ENCODE measurements around the gene KLF2. TPM values are rescaled to one million over a fixed set of nuclear protein-coding genes. Genes with fewer than 3 reads are reported as not detected.

KLF2 gene
- total and polyA plus RNA-seq, 10 of the 15 experiments (the other 5 are each of a cell fraction or from before 2014, with no cell fraction given), result 0.16 to 13.7 (median 1.0) TPM

DNA sequence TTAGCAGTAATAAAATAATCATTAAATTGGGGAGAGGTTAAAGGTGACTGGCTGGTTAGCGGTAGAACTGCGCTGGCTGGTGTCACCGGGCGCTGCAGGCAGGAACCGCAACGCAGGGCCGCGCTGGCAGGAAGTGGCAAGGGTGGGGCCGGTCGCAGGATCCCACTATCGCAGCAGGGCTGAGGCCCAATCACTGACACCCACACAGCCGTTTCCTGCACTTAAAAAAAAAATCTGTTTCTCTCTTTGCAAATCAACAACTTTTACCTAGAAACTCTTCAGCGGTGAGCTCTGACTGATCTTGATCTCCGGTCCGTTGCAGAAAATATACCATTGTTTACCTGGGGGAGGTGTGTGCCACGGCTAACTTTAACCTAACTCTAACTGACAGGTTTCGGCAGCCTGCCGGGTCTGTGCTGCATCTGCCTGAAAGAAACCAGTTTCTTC is 46.9 kb downstream of the KLF2 start (continued):
- TF ChIP-seq, protein P1, sequence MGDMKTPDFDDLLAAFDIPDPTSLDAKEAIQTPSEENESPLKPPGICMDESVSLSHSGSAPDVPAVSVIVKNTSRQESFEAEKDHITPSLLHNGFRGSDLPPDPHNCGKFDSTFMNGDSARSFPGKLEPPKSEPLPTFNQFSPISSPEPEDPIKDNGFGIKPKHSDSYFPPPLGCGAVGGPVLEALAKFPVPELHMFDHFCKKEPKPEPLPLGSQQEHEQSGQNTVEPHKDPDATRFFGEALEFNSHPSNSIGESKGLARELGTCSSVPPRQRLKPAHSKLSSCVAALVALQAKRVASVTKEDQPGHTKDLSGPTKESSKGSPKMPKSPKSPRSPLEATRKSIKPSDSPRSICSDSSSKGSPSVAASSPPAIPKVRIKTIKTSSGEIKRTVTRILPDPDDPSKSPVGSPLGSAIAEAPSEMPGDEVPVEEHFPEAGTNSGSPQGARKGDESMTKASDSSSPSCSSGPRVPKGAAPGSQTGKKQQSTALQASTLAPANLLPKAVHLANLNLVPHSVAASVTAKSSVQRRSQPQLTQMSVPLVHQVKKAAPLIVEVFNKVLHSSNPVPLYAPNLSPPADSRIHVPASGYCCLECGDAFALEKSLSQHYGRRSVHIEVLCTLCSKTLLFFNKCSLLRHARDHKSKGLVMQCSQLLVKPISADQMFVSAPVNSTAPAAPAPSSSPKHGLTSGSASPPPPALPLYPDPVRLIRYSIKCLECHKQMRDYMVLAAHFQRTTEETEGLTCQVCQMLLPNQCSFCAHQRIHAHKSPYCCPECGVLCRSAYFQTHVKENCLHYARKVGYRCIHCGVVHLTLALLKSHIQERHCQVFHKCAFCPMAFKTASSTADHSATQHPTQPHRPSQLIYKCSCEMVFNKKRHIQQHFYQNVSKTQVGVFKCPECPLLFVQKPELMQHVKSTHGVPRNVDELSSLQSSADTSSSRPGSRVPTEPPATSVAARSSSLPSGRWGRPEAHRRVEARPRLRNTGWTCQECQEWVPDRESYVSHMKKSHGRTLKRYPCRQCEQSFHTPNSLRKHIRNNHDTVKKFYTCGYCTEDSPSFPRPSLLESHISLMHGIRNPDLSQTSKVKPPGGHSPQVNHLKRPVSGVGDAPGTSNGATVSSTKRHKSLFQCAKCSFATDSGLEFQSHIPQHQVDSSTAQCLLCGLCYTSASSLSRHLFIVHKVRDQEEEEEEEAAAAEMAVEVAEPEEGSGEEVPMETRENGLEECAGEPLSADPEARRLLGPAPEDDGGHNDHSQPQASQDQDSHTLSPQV (IDR thresholded peaks at IDR 0.05), result no peak
- TF ChIP-seq EZH2 (IDR thresholded peaks at IDR 0.05; ENCODE audit: borderline replicate concordance, control insufficient read depth, low read depth, low read length) (no peak), ATF7 (IDR thresholded peaks at IDR 0.05; ENCODE audit: low read depth) (peak; percentile 56), KAT2A (conservative IDR thresholded peaks at IDR 0.05; ENCODE audit: control insufficient read depth, low read depth, low read length) (no peak), SIX5 (IDR thresholded peaks at IDR 0.05; ENCODE audit: low read depth, low read length, severe bottlenecking) (no peak), YY1 (IDR thresholded peaks at IDR 0.05; ENCODE audit: low read depth, low read length) (0 out of 2 replicates have a peak, but pooled peaks have one; percentile 18), NBN (IDR thresholded peaks at IDR 0.05) (peak; percentile 66; the same call in 1 of the 2 replicates), MXI1 (IDR thresholded peaks at IDR 0.05; ENCODE audit: low read depth, low read length) (peak; percentile 58; the same call in 1 of the 2 replicates), SP1 (IDR thresholded peaks at IDR 0.05; ENCODE audit: low read depth, low read length) (peak; percentile 25), PAX8 (IDR thresholded peaks at IDR 0.05) (no peak), GABPA (IDR thresholded peaks at IDR 0.05; ENCODE audit: low read depth) (peak; percentile 46; the same call in 1 of the 2 replicates), NFYB (IDR thresholded peaks at IDR 0.05; ENCODE audit: insufficient read depth, low read depth, low read length) (peak; percentile 52; the same call in 1 of the 2 replicates), SUZ12 (IDR thresholded peaks at IDR 0.05; ENCODE audit: unreplicated experiment) (no peak), YBX1 (IDR thresholded peaks at IDR 0.05) (no peak), TBL1XR1 (IDR thresholded peaks at IDR 0.05; ENCODE audit: low read depth, low read length) (peak; percentile 91)
- TF ChIP-seq, protein P2, sequence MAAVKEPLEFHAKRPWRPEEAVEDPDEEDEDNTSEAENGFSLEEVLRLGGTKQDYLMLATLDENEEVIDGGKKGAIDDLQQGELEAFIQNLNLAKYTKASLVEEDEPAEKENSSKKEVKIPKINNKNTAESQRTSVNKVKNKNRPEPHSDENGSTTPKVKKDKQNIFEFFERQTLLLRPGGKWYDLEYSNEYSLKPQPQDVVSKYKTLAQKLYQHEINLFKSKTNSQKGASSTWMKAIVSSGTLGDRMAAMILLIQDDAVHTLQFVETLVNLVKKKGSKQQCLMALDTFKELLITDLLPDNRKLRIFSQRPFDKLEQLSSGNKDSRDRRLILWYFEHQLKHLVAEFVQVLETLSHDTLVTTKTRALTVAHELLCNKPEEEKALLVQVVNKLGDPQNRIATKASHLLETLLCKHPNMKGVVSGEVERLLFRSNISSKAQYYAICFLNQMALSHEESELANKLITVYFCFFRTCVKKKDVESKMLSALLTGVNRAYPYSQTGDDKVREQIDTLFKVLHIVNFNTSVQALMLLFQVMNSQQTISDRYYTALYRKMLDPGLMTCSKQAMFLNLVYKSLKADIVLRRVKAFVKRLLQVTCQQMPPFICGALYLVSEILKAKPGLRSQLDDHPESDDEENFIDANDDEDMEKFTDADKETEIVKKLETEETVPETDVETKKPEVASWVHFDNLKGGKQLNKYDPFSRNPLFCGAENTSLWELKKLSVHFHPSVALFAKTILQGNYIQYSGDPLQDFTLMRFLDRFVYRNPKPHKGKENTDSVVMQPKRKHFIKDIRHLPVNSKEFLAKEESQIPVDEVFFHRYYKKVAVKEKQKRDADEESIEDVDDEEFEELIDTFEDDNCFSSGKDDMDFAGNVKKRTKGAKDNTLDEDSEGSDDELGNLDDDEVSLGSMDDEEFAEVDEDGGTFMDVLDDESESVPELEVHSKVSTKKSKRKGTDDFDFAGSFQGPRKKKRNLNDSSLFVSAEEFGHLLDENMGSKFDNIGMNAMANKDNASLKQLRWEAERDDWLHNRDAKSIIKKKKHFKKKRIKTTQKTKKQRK (IDR thresholded peaks at IDR 0.05; ENCODE audit: low read depth, low read length), result no peak
- TF ChIP-seq, protein P3, sequence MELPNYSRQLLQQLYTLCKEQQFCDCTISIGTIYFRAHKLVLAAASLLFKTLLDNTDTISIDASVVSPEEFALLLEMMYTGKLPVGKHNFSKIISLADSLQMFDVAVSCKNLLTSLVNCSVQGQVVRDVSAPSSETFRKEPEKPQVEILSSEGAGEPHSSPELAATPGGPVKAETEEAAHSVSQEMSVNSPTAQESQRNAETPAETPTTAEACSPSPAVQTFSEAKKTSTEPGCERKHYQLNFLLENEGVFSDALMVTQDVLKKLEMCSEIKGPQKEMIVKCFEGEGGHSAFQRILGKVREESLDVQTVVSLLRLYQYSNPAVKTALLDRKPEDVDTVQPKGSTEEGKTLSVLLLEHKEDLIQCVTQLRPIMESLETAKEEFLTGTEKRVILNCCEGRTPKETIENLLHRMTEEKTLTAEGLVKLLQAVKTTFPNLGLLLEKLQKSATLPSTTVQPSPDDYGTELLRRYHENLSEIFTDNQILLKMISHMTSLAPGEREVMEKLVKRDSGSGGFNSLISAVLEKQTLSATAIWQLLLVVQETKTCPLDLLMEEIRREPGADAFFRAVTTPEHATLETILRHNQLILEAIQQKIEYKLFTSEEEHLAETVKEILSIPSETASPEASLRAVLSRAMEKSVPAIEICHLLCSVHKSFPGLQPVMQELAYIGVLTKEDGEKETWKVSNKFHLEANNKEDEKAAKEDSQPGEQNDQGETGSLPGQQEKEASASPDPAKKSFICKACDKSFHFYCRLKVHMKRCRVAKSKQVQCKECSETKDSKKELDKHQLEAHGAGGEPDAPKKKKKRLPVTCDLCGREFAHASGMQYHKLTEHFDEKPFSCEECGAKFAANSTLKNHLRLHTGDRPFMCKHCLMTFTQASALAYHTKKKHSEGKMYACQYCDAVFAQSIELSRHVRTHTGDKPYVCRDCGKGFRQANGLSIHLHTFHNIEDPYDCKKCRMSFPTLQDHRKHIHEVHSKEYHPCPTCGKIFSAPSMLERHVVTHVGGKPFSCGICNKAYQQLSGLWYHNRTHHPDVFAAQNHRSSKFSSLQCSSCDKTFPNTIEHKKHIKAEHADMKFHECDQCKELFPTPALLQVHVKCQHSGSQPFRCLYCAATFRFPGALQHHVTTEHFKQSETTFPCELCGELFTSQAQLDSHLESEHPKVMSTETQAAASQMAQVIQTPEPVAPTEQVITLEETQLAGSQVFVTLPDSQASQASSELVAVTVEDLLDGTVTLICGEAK (IDR thresholded peaks at IDR 0.05; ENCODE audit: borderline replicate concordance), result no peak
- TF ChIP-seq, protein P4, sequence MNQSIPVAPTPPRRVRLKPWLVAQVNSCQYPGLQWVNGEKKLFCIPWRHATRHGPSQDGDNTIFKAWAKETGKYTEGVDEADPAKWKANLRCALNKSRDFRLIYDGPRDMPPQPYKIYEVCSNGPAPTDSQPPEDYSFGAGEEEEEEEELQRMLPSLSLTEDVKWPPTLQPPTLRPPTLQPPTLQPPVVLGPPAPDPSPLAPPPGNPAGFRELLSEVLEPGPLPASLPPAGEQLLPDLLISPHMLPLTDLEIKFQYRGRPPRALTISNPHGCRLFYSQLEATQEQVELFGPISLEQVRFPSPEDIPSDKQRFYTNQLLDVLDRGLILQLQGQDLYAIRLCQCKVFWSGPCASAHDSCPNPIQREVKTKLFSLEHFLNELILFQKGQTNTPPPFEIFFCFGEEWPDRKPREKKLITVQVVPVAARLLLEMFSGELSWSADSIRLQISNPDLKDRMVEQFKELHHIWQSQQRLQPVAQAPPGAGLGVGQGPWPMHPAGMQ (IDR thresholded peaks at IDR 0.05; ENCODE audit: borderline replicate concordance), result no peak
